HCT116 (cell line): ENCODE data around the gene NFATC1. TPM values are rescaled to one million over a fixed set of nuclear protein-coding genes. Genes with fewer than 3 reads are reported as not detected.

Experiments
- ATAC-seq: fragments of 200-7000 bp; cut with Tn5 transposase; 2 replicates; pipeline ENCODE4 v1.9.1; 2020; ENCODE audit warnings: mild to moderate bottlenecking, moderate library complexity
- BruUV-seq: library from RNA; stranded (reverse); fragments of 400-500 nt; replicated peaks from 2 replicates; lab custom pipeline; 2021; lab: Mats Ljungman, UMichigan
- CTCF ChIA-PET: fragments of 300-600 bp; sonication (Branson Sonifier 250); formaldehyde crosslinking; loops from one replicate; lab custom pipeline; 2021; ENCODE audit warnings: antibody characterized with exemption; lab: Charles Lee
- POLR2A ChIA-PET: fragments of 300-600, 350-600 bp; sonication (Branson Sonifier 250); formaldehyde crosslinking; loops from one replicate; lab custom pipeline; 2021; ENCODE audit warnings: antibody characterized with exemption; lab: Charles Lee
- RAD21 ChIA-PET, 2 experiments: fragments of 300-600 bp; sonication (Branson Sonifier 250); formaldehyde crosslinking; loops; one replicate each; lab custom pipeline; 2023; ENCODE audit warnings: low total read pairs in 2 of 2; ENCODE audit not compliant: uncharacterized antibody in 2 of 2, unreplicated experiment in 2 of 2, low non-redundant PET in 1 of 2; lab: Charles Lee
- DNase-seq: peaks from one replicate; pipeline ENCODE4 v3.0.0-alpha.2; 2010; ENCODE audit warnings: low read depth, low spot score
- H2AFZ ChIP-seq: fragments of 200-600 bp; shearing (Covaris generic), sonication (generic); 2 replicates; pipeline ENCODE4 v1.6.1; 2017; ENCODE audit warnings: low read depth, mixed run types, mixed read lengths, antibody characterized with exemption, low read length; ENCODE audit not compliant: poor library complexity, severe bottlenecking
- H3K27ac ChIP-seq: 2 replicates; pipeline ENCODE4 v1.5.1; 2012; ENCODE audit warnings: low read depth, low read length
- H3K27me3 ChIP-seq: fragments of 200-600 bp; sonication (generic); 2 replicates; pipeline ENCODE4 v1.6.1; 2016; ENCODE audit warnings: mixed run types, low read length, mixed read lengths; ENCODE audit not compliant: insufficient read depth
- H3K36me3 ChIP-seq, 2 experiments: fragments of 200-500 bp in 1 of 2; fragments of 200-600 bp in 1 of 2; sonication (Bioruptor generic) in 1 of 2; sonication (generic) in 1 of 2; 2 replicates each; pipeline versions ENCODE4 v1.5.1 to v1.6.1; 2014 to 2016; ENCODE audit warnings: low read length in 2 of 2, inconsistent platforms in 1 of 2, mixed read lengths in 1 of 2, mixed run types in 1 of 2; ENCODE audit not compliant: insufficient read depth in 2 of 2, control insufficient read depth in 1 of 2
- H3K4me1 ChIP-seq, 2 experiments: fragments of 200-600 bp in 1 of 2; sonication (generic) in 1 of 2; 2 replicates each; pipeline versions ENCODE4 v1.5.1 to v1.6.1; 2012 to 2017; ENCODE audit warnings: low read length in 2 of 2, inconsistent platforms in 1 of 2, mild to moderate bottlenecking in 1 of 2, mixed read lengths in 1 of 2, mixed run types in 1 of 2, moderate library complexity in 1 of 2; ENCODE audit not compliant: insufficient read depth in 2 of 2, control insufficient read depth in 1 of 2
- H3K4me2 ChIP-seq: fragments of 200-600 bp; sonication (generic); 2 replicates; pipeline ENCODE4 v1.6.1; 2017; ENCODE audit warnings: mixed run types, low read length, mixed read lengths
- H3K4me3 ChIP-seq, 2 experiments: fragments of 200-600 bp in 1 of 2; sonication (generic) in 1 of 2; replicated peaks in 1 of 2; 2 replicates each; pipeline ENCODE4 v1.5.1; 2011 to 2016; ENCODE audit warnings: low read length in 2 of 2, control low read depth in 1 of 2, low read depth in 1 of 2, mild to moderate bottlenecking in 1 of 2, mixed read lengths in 1 of 2, mixed run types in 1 of 2
- H3K79me2 ChIP-seq: fragments of 200-600 bp; sonication (generic); 2 replicates; pipeline ENCODE4 v1.6.1; 2017; ENCODE audit warnings: mild to moderate bottlenecking, mixed run types, low read length, moderate library complexity, mixed read lengths; ENCODE audit not compliant: insufficient read depth
- H3K9ac ChIP-seq: fragments of 200-600 bp; sonication (generic); 2 replicates; pipeline ENCODE4 v1.6.1; 2016; ENCODE audit warnings: low read length, mixed read lengths
- H3K9me2 ChIP-seq: fragments of 200-600 bp; sonication (generic), shearing (Covaris generic); 2 replicates; pipeline ENCODE4 v1.6.1; 2017; ENCODE audit warnings: mixed run types, mild to moderate bottlenecking, moderate library complexity; ENCODE audit not compliant: insufficient read depth
- H3K9me3 ChIP-seq, 2 experiments: fragments of 200-500 bp in 1 of 2; fragments of 200-600 bp in 1 of 2; sonication (Bioruptor generic) in 1 of 2; sonication (generic) in 1 of 2; 2 replicates each; pipeline ENCODE4 v1.6.1; 2014 to 2017; ENCODE audit warnings: low read length in 2 of 2, mixed read lengths in 2 of 2, inconsistent platforms in 1 of 2, low read depth in 1 of 2, mild to moderate bottlenecking in 1 of 2, mixed run types in 1 of 2, moderate library complexity in 1 of 2; ENCODE audit not compliant: control insufficient read depth in 1 of 2, insufficient read depth in 1 of 2
- H4K20me1 ChIP-seq: fragments of 200-600 bp; sonication (generic), shearing (Covaris generic); 2 replicates; pipeline ENCODE4 v1.6.1; 2017; ENCODE audit warnings: mixed run types, mild to moderate bottlenecking, moderate library complexity; ENCODE audit not compliant: insufficient read depth
- CEBPB ChIP-seq: IDR thresholded peaks from 2 replicates; pipeline ENCODE4 v1.6.1; 2012; ENCODE audit warnings: low read depth
- ELF1 ChIP-seq: IDR thresholded peaks from 2 replicates; pipeline ENCODE4 v1.6.1; 2012; ENCODE audit warnings: low read depth, borderline replicate concordance
- EZH2 ChIP-seq: fragments of 200-600 bp; sonication (generic); IDR thresholded peaks from 2 replicates; pipeline ENCODE4 v1.6.1; 2017; ENCODE audit warnings: antibody characterized with exemption, mixed run types
- EZH2phosphoT487 ChIP-seq: fragments of 200-600 bp; IDR thresholded peaks from 2 replicates; pipeline ENCODE4 v1.6.1; 2018; ENCODE audit warnings: antibody characterized with exemption, borderline replicate concordance
- JUND ChIP-seq: IDR thresholded peaks from 2 replicates; pipeline ENCODE4 v1.6.1; 2012
- POLR2AphosphoS5 ChIP-seq: IDR thresholded peaks from 2 replicates; pipeline ENCODE4 v1.6.1; 2011; ENCODE audit warnings: mild to moderate bottlenecking, low read depth, low read length, moderate library complexity
- RAD21 ChIP-seq: IDR thresholded peaks from 2 replicates; pipeline ENCODE4 v1.6.1; 2012; ENCODE audit warnings: low read depth, mild to moderate bottlenecking
- SRF ChIP-seq: IDR thresholded peaks from 2 replicates; pipeline ENCODE4 v1.6.1; 2012; ENCODE audit warnings: low read depth
- TCF7L2 ChIP-seq: IDR thresholded peaks from 2 replicates; pipeline ENCODE4 v1.7.0; 2011; ENCODE audit warnings: borderline replicate concordance, inconsistent platforms; ENCODE audit not compliant: insufficient read depth, insufficient read length; ENCODE audit errors: extremely low read depth
- YY1 ChIP-seq: IDR thresholded peaks from 2 replicates; pipeline ENCODE4 v1.6.1; 2011; ENCODE audit warnings: low read length, low read depth, moderate library complexity, mild to moderate bottlenecking; ENCODE audit not compliant: insufficient replicate concordance; ENCODE audit errors: extremely low read depth
- ZFX ChIP-seq: fragments of 450-650 bp; IDR thresholded peaks from 2 replicates; pipeline ENCODE4 v1.6.1; 2017
- intact Hi-C: fragments of 100-400 bp; cut with micrococcal nuclease; formaldehyde crosslinking; loops from 2 replicates; pipeline ENCODE4 v1.10.0; 2022
- total RNA-seq: library from RNA; stranded (reverse); gene quantifications from one replicate; pipeline ENCODE4 v1.2.1, GENCODE V29; 2021; ENCODE audit not compliant: unreplicated experiment
- TF ChIP-seq, protein P1 (sequence below): IDR thresholded peaks from 2 replicates; pipeline ENCODE4 v1.6.1; 2012
- TF ChIP-seq, protein P2 (sequence below): IDR thresholded peaks from 2 replicates; pipeline ENCODE4 v1.6.1; 2011; ENCODE audit warnings: mild to moderate bottlenecking, low read length, moderate library complexity; ENCODE audit not compliant: insufficient replicate concordance; ENCODE audit errors: extremely low read depth
- TF ChIP-seq, protein P3 (sequence below): IDR thresholded peaks from 2 replicates; pipeline ENCODE4 v1.6.1; 2012

NFATC1 gene
- total RNA-seq, 1 experiment from 2014 or later = 20.8 TPM

DNA sequence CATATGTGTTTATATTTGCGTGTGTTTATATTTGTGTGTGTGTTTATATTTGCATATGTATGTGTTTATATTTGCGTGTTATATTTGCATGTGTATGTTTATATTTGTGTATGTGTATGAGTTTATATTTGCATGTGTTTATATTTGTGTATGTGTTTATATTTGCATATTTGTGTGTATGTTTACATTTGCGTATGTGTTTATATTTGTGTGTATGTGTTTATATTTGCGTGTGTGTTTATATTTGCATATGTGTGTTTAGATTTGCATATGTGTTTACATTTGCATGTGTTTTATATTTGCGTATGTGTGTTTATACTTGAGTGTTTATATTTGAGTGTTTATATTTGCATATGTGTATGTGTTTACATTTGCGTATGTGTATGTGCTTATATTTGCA is 168.2 kb downstream of the NFATC1 start:
- no peaks in the 10 kb centered on the region for H3K9me2 ChIP-seq
- POLR2A ChIA-PET = no interaction called here
- no peak overlapping the region for H3K27ac ChIP-seq
- no peak overlapping the region for H3K4me3 ChIP-seq
- TF ChIP-seq JUND = no peak
- no peak for TF ChIP-seq RAD21
- no peak for TF ChIP-seq ELF1
- no peak for TF ChIP-seq CEBPB
- no peak for TF ChIP-seq TCF7L2
- TF ChIP-seq SRF = no peak
- TF ChIP-seq, all 23 proteins: peak for 0
- H3K27me3 ChIP-seq = no peaks in the 10 kb centered on the region
- no peak overlapping the region for H2AFZ ChIP-seq
- CTCF ChIA-PET = no interaction called here
- H3K9ac ChIP-seq = no peak overlapping the region
- H3K36me3 ChIP-seq = no peaks in the 10 kb centered on the region
- H3K79me2 ChIP-seq = no peaks in the 10 kb centered on the region
- RAD21 ChIA-PET = no interaction called here
- no peak overlapping the region for H3K4me2 ChIP-seq
- BruUV-seq = no TSS peak
- H4K20me1 ChIP-seq = no peaks in the 10 kb centered on the region
- ATAC-seq (no peak), DNase-seq (no peak)
- peaks cover 0 to 2% of the 10 kb centered on the region in 2 experiments; a peak in 2 of 4 replicates for H3K4me1 ChIP-seq
- intact Hi-C loops = no loop called here
- no peaks in the 10 kb centered on the region for H3K9me3 ChIP-seq

DNA sequence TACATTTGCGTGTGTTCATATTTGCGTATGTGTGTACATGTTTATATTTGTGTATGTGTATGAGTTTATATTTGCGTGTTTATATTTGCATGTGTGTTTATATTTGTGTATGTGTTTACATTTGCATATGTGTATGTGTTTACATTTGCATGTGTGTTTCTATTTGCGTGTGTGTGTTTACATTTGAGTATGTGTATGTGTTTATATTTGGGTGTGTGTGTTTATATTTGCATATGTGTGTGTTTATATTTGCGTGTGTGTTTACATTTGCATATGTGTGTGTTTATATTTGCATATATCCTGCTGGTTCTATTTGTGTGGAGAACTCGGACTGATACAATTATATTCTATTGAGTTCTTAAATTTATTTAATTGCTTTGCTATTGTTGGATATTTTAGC is 168.7 kb downstream of the NFATC1 start:
- Histone ChIP-seq H3K4me1 (peaks cover 4 to 7% of the 10 kb centered on the region in 2 experiments), H3K9me3 (no peaks in the 10 kb centered on the region)
- TF ChIP-seq CEBPB (no peak), EZH2 (no peak), ZFX (no peak), EZH2phosphoT487 (no peak), TCF7L2 (no peak), POLR2AphosphoS5 (no peak), YY1 (no peak), ELF1 (no peak), JUND (no peak)
- TF ChIP-seq, protein P1, sequence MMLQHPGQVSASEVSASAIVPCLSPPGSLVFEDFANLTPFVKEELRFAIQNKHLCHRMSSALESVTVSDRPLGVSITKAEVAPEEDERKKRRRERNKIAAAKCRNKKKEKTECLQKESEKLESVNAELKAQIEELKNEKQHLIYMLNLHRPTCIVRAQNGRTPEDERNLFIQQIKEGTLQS = no peak
- TF ChIP-seq, protein P2, sequence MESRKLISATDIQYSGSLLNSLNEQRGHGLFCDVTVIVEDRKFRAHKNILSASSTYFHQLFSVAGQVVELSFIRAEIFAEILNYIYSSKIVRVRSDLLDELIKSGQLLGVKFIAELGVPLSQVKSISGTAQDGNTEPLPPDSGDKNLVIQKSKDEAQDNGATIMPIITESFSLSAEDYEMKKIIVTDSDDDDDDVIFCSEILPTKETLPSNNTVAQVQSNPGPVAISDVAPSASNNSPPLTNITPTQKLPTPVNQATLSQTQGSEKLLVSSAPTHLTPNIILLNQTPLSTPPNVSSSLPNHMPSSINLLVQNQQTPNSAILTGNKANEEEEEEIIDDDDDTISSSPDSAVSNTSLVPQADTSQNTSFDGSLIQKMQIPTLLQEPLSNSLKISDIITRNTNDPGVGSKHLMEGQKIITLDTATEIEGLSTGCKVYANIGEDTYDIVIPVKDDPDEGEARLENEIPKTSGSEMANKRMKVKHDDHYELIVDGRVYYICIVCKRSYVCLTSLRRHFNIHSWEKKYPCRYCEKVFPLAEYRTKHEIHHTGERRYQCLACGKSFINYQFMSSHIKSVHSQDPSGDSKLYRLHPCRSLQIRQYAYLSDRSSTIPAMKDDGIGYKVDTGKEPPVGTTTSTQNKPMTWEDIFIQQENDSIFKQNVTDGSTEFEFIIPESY = no peak
- TF ChIP-seq, protein P3, sequence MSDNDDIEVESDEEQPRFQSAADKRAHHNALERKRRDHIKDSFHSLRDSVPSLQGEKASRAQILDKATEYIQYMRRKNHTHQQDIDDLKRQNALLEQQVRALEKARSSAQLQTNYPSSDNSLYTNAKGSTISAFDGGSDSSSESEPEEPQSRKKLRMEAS = no peak
- TF ChIP-seq, all 23 proteins: peak for 0
- H3K36me3 ChIP-seq = no peaks in the 10 kb centered on the region
- no peak overlapping the region for H3K27ac ChIP-seq
- DNase-seq = no peak
- H3K9ac ChIP-seq = no peak overlapping the region
- BruUV-seq = no TSS peak
- no peaks in the 10 kb centered on the region for H4K20me1 ChIP-seq
- no peaks in the 10 kb centered on the region for H3K79me2 ChIP-seq
- no peak overlapping the region for H3K4me2 ChIP-seq
- ChIA-PET CTCF (no interaction called here), RAD21 (no interaction called here), POLR2A (no interaction called here)
- no peak for ATAC-seq
- H3K4me3 ChIP-seq = no peak overlapping the region
- no peaks in the 10 kb centered on the region for H3K9me2 ChIP-seq
- no peak overlapping the region for H2AFZ ChIP-seq
- no peaks in the 10 kb centered on the region for H3K27me3 ChIP-seq
- intact Hi-C loops = no loop called here
